ENCODE results near the gene SEPTIN6.
"Not testable (repeated sequence)": the region's sequence is repeated elsewhere in the genome, so short reads cannot be mapped to it uniquely, and the experiment has no call there.

DNA sequence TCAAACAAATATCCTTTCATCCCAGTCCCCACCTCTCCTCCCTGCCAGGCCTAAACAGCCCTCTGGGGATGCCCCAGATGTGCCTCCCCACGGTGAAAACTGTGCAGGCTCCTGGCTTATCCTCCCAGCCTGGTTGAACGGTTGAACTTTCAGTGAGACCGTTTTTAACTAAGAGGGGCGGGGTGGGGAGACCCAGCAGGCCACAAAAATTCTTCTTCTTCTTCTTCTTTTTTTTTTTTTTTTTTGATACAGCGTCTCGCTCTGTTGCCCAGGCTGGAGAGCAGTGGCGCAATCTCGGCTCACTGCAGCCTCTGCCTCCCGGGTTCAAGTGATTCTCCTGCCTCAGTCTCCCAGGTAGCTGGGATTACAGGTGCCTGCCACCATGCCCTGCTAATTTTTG is 28.1 kb downstream of the SEPTIN6 start:
- TF ChIP-seq, protein P1, sequence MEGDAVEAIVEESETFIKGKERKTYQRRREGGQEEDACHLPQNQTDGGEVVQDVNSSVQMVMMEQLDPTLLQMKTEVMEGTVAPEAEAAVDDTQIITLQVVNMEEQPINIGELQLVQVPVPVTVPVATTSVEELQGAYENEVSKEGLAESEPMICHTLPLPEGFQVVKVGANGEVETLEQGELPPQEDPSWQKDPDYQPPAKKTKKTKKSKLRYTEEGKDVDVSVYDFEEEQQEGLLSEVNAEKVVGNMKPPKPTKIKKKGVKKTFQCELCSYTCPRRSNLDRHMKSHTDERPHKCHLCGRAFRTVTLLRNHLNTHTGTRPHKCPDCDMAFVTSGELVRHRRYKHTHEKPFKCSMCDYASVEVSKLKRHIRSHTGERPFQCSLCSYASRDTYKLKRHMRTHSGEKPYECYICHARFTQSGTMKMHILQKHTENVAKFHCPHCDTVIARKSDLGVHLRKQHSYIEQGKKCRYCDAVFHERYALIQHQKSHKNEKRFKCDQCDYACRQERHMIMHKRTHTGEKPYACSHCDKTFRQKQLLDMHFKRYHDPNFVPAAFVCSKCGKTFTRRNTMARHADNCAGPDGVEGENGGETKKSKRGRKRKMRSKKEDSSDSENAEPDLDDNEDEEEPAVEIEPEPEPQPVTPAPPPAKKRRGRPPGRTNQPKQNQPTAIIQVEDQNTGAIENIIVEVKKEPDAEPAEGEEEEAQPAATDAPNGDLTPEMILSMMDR (IDR thresholded peaks at IDR 0.05 in 8 of 11, conservative IDR thresholded peaks at IDR 0.05 in 3 of 11): not testable (repeated sequence)
- not testable (repeated sequence) for TF ChIP-seq POLR2A, POLR2AphosphoS5 (IDR thresholded peaks at IDR 0.05)
